Measurements from ENCODE around the gene NECTIN2.
"Not testable (repeated sequence)": the region's sequence is repeated elsewhere in the genome, so short reads cannot be mapped to it uniquely, and the experiment has no call there.

Gene NECTIN2

GRCh38 chr19:44817725-44818465, 28.2 kb upstream of the NECTIN2 start:
- no peak for DNase-seq

GRCh38 chr19:44818466-44819031, 27.5 kb upstream of the NECTIN2 start:
- no peak for DNase-seq

- DNase-seq = no peak
Measured at GRCh38 chr19:44819246-44819832, 26.8 kb upstream of the NECTIN2 start.

- no peak for DNase-seq
Measured at GRCh38 chr19:44820648-44821609, 25.2 kb upstream of the NECTIN2 start.

GRCh38 chr19:44822177-44822576, 23.9 kb upstream of the NECTIN2 start:
- no peak for DNase-seq

GRCh38 chr19:44822670-44823372, 23.3 kb upstream of the NECTIN2 start:
- DNase-seq = no peak

- no peak for DNase-seq
Measured at GRCh38 chr19:44823373-44823698, 22.8 kb upstream of the NECTIN2 start.

GRCh38 chr19:44824761-44825160, 21.3 kb upstream of the NECTIN2 start:
- no peak for DNase-seq

- DNase-seq = not testable (repeated sequence)
Measured at GRCh38 chr19:44832875-44833274, 13.2 kb upstream of the NECTIN2 start.

GRCh38 chr19:44834399-44834798, 11.7 kb upstream of the NECTIN2 start:
- DNase-seq = not testable (repeated sequence)

GRCh38 chr19:44839276-44839675, 6.8 kb upstream of the NECTIN2 start:
- DNase-seq = no peak

GRCh38 chr19:44840811-44841210, 5.3 kb upstream of the NECTIN2 start:
- DNase-seq = no peak

- DNase-seq = no peak
Measured at GRCh38 chr19:44841231-44841630, 4.9 kb upstream of the NECTIN2 start.

GRCh38 chr19:44845286-44845611, 848 bp upstream of the NECTIN2 start:
- DNase-seq = no peak

- no peak for DNase-seq
Measured at GRCh38 chr19:44846455-44847143, 502 bp downstream of the NECTIN2 start.

- peak; percentile 76 for DNase-seq
Measured at GRCh38 chr19:44847144-44848035, 1.3 kb downstream of the NECTIN2 start.

GRCh38 chr19:44848036-44848811, 2.1 kb downstream of the NECTIN2 start:
- peak; percentile 36 for DNase-seq

- DNase-seq = no peak
Measured at GRCh38 chr19:44848812-44849447, 2.8 kb downstream of the NECTIN2 start.

- no peak for DNase-seq
Measured at GRCh38 chr19:44850641-44851109, 4.6 kb downstream of the NECTIN2 start.

- DNase-seq = no peak
Measured at GRCh38 chr19:44851427-44851826, 5.3 kb downstream of the NECTIN2 start.
